WTC11 (cell line): ENCODE results near the gene MBD3. TPM values are rescaled to one million over a fixed set of nuclear protein-coding genes. Genes with fewer than 3 reads are reported as not detected.

Source experiments
- ATAC-seq: fragments of 200-7000 bp; cut with Tn5 transposase; 2 replicates; pipeline ENCODE4 v1.10.0; 2021; ENCODE audit warnings: mild to moderate bottlenecking, moderate library complexity
- CTCF ChIA-PET: fragments of 300-600 bp; sonication (Branson Sonifier 250); formaldehyde crosslinking; loops from one replicate; lab custom pipeline; 2021; ENCODE audit warnings: antibody characterized with exemption; lab: Charles Lee
- POLR2A ChIA-PET: fragments of 350-600 bp; sonication (Branson Sonifier 250); formaldehyde crosslinking; loops from one replicate; lab custom pipeline; 2021; ENCODE audit warnings: antibody characterized with exemption; lab: Charles Lee
- DNase-seq: peaks from one replicate; pipeline ENCODE4 v3.0.0; 2021; ENCODE audit warnings: low spot score
- H3K27ac Mint-ChIP-seq: 2 replicates; pipeline ENCODE4 v1.8.0; 2021; ENCODE audit warnings: mixed read lengths
- H3K27me3 Mint-ChIP-seq: 2 replicates; pipeline ENCODE4 v1.8.0; 2021; ENCODE audit warnings: low read depth, mild to moderate bottlenecking, moderate library complexity, mixed read lengths
- H3K36me3 Mint-ChIP-seq: 2 replicates; pipeline ENCODE4 v1.8.0; 2021; ENCODE audit warnings: mixed read lengths
- H3K4me1 Mint-ChIP-seq: 2 replicates; pipeline ENCODE4 v1.8.0; 2022; ENCODE audit warnings: mixed read lengths
- H3K4me3 Mint-ChIP-seq: 2 replicates; pipeline ENCODE4 v1.8.0; 2021; ENCODE audit warnings: mild to moderate bottlenecking, moderate library complexity, mixed read lengths
- H3K9me3 Mint-ChIP-seq: 2 replicates; pipeline ENCODE4 v1.8.0; 2021; ENCODE audit warnings: mixed read lengths
- ATF2 ChIP-seq: sonication (generic); formaldehyde crosslinking; IDR thresholded peaks from 2 replicates; pipeline ENCODE4 v1.8.1; 2022; ENCODE audit warnings: low read depth, missing genetic modification reagents, borderline replicate concordance
- ERG ChIP-seq: fragments of 250-450 bp; sonication (Bioruptor Pico); IDR thresholded peaks from 2 replicates; pipeline ENCODE4 v1.8.0; 2021; ENCODE audit warnings: mild to moderate bottlenecking
- FOXK1 ChIP-seq: sonication (generic); formaldehyde crosslinking; IDR thresholded peaks from 2 replicates; pipeline ENCODE4 v1.8.0; 2022; ENCODE audit warnings: mild to moderate bottlenecking, moderate library complexity, missing genetic modification reagents
- FOXP1 ChIP-seq: sonication (generic); formaldehyde crosslinking; IDR thresholded peaks from 2 replicates; pipeline ENCODE4 v1.8.0; 2022; ENCODE audit warnings: missing genetic modification reagents, mild to moderate bottlenecking, moderate library complexity, borderline replicate concordance
- FOXP4 ChIP-seq: sonication (generic); formaldehyde crosslinking; IDR thresholded peaks from 2 replicates; pipeline ENCODE4 v1.8.0; 2022; ENCODE audit warnings: mild to moderate bottlenecking, missing genetic modification reagents
- GRHL2 ChIP-seq: fragments of 250-450 bp; sonication (Bioruptor Pico); IDR thresholded peaks from 2 replicates; pipeline ENCODE4 v1.8.0; 2022; ENCODE audit warnings: mild to moderate bottlenecking, moderate library complexity; ENCODE audit not compliant: insufficient replicate concordance, severe bottlenecking
- MYBL2 ChIP-seq: sonication (generic); formaldehyde crosslinking; IDR thresholded peaks from 2 replicates; pipeline ENCODE4 v1.8.1; 2023; ENCODE audit warnings: mild to moderate bottlenecking, moderate library complexity, missing genetic modification reagents
- NR1H2 ChIP-seq: sonication (generic); formaldehyde crosslinking; IDR thresholded peaks from 2 replicates; pipeline ENCODE4 v1.9.0; 2021; ENCODE audit warnings: mild to moderate bottlenecking, moderate library complexity, missing genetic modification reagents
- NR2C2 ChIP-seq: sonication (generic); formaldehyde crosslinking; IDR thresholded peaks from 2 replicates; pipeline ENCODE4 v1.8.0; 2022; ENCODE audit warnings: mild to moderate bottlenecking, missing genetic modification reagents
- OVOL2 ChIP-seq: fragments of 250-450 bp; sonication (Bioruptor Pico); IDR thresholded peaks from 2 replicates; pipeline ENCODE4 v1.9.0; 2021; ENCODE audit warnings: mild to moderate bottlenecking, borderline replicate concordance
- PRRX2 ChIP-seq: fragments of 250-450 bp; sonication (Bioruptor Pico); IDR thresholded peaks from 2 replicates; pipeline ENCODE4 v1.8.0; 2021; ENCODE audit warnings: mild to moderate bottlenecking
- SP1 ChIP-seq: sonication (generic); formaldehyde crosslinking; conservative IDR thresholded peaks from 2 replicates; pipeline ENCODE4 v1.8.1; 2022; ENCODE audit warnings: missing genetic modification reagents
- TCF7 ChIP-seq: sonication (generic); formaldehyde crosslinking; IDR thresholded peaks from 2 replicates; pipeline ENCODE4 v1.8.0; 2022; ENCODE audit warnings: mild to moderate bottlenecking, low read depth, missing genetic modification reagents, moderate library complexity
- TEAD4 ChIP-seq: sonication (generic); formaldehyde crosslinking; IDR thresholded peaks from 2 replicates; pipeline ENCODE4 v1.8.0; 2022; ENCODE audit warnings: mild to moderate bottlenecking, missing genetic modification reagents
- ZNF317 ChIP-seq: sonication (generic); formaldehyde crosslinking; IDR thresholded peaks from 2 replicates; pipeline ENCODE4 v1.8.1; 2023; ENCODE audit warnings: low read depth, mild to moderate bottlenecking, moderate library complexity, missing genetic modification reagents, borderline replicate concordance
- ZNF416 ChIP-seq: fragments of 250-450 bp; sonication (Bioruptor Pico); IDR thresholded peaks from 2 replicates; pipeline ENCODE4 v1.9.0; 2021; ENCODE audit warnings: mild to moderate bottlenecking, inconsistent platforms
- ZNF423 ChIP-seq: fragments of 250-450 bp; sonication (Bioruptor Pico); IDR thresholded peaks from 2 replicates; pipeline ENCODE4 v2.1.2; 2022; ENCODE audit warnings: mild to moderate bottlenecking, moderate library complexity
- ZNF512 ChIP-seq: sonication (generic); formaldehyde crosslinking; IDR thresholded peaks from 2 replicates; pipeline ENCODE4 v1.8.1; 2022; ENCODE audit warnings: missing genetic modification reagents, borderline replicate concordance
- total RNA-seq: library from RNA; stranded (reverse); gene quantifications from 3 replicates; pipeline ENCODE4 v1.2.3, GENCODE V29; 2021
- TF ChIP-seq, protein P1 (sequence below): sonication (generic); formaldehyde crosslinking; IDR thresholded peaks from 2 replicates; pipeline ENCODE4 v1.8.1; 2023; ENCODE audit warnings: mild to moderate bottlenecking, missing genetic modification reagents, moderate library complexity
- TF ChIP-seq, protein P2 (sequence below): sonication (generic); formaldehyde crosslinking; IDR thresholded peaks from 2 replicates; pipeline ENCODE4 v1.8.1; 2023; ENCODE audit warnings: mild to moderate bottlenecking, missing genetic modification reagents, moderate library complexity
- TF ChIP-seq, protein P3 (sequence below): sonication (generic); formaldehyde crosslinking; IDR thresholded peaks from 2 replicates; pipeline ENCODE4 v1.8.1; 2022; ENCODE audit warnings: low read depth, mild to moderate bottlenecking, moderate library complexity, missing genetic modification reagents, borderline replicate concordance

Gene MBD3
- total RNA-seq, 1 experiment from 2014 or later: 90.2 TPM

- Mint-ChIP-seq H3K9me3 (no peaks in the 10 kb centered on the region), H3K36me3 (peaks cover 32% of the 10 kb centered on the region), H3K27me3 (no peaks in the 10 kb centered on the region), H3K4me1 (no peaks in the 10 kb centered on the region), H3K4me3 (no peak overlapping the region)
- DNase-seq: no peak
- POLR2A ChIA-PET: no interaction called here
- CTCF ChIA-PET: interaction anchor here (1.0 kb wide), 1 partner anchor 12 kb away, joined by 8 read pairs; no protein-coding TSS in a partner anchor
- TF ChIP-seq, protein P1, sequence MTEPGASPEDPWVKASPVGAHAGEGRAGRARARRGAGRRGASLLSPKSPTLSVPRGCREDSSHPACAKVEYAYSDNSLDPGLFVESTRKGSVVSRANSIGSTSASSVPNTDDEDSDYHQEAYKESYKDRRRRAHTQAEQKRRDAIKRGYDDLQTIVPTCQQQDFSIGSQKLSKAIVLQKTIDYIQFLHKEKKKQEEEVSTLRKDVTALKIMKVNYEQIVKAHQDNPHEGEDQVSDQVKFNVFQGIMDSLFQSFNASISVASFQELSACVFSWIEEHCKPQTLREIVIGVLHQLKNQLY (CRISPR knock-in tag): no peak
- TF ChIP-seq NR2C2 (CRISPR knock-in tag) (no peak), NR1H2 (CRISPR knock-in tag) (no peak), TCF7 (CRISPR knock-in tag) (no peak), ZNF512 (CRISPR knock-in tag) (no peak), ZNF416 (CRISPR knock-in tag) (no peak), FOXP4 (CRISPR knock-in tag) (no peak), FOXP1 (CRISPR knock-in tag) (no peak), FOXK1 (no peak), SP1 (CRISPR knock-in tag) (no peak), ZNF423 (CRISPR knock-in tag) (no peak), ERG (CRISPR knock-in tag) (no peak), OVOL2 (no peak)
- TF ChIP-seq, all 79 proteins: peak for 0
- 0 out of 2 replicates have a peak overlapping the region, but pooled peaks have one; percentile 36 for H3K27ac Mint-ChIP-seq
- ATAC-seq: no peak
Measured at GRCh38 chr19:1579222-1579621, 13.4 kb downstream of the MBD3 start.

DNA sequence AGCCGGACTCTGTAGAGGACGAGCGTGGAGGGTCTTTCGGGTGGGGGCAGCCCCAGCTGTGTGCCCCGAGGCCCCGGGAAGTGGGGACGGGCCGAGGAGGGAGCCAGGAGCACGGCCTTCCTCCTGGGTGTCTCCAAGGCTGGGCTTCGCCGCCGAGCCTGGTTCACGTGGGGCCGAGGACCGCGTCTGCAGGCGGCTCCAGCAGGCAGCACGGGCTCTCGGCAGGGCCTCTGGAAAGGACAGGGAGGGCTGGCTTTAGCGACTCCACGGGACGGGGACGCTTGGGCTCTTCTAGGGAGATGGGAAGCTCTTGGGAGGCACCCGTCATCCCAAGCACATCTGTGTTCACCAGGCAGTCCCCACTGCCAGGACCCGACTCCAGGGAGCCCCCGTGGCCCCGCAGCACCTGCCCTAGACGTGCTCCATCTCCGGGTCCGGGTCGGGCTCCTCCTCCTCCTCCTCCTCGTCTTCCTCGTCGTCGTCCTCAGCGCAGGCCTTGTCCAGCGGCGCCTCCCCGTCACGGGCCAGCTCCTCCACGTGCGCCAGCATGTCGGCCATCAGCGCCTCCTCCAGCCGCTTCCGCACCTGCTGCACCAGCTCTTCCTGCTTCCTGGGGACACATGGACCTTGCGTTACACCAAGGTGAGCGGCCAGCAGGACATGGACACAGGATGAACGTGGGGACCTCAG lies 14.6 kb downstream of the MBD3 start:
- H3K27ac Mint-ChIP-seq: no peak overlapping the region
- H3K9me3 Mint-ChIP-seq: no peaks in the 10 kb centered on the region
- H3K36me3 Mint-ChIP-seq: peaks cover 24% of the 10 kb centered on the region
- no peak overlapping the region for H3K4me3 Mint-ChIP-seq
- DNase-seq: no peak
- CTCF ChIA-PET: interaction anchor here (1.2 to 4.1 kb wide), 2 partner anchors 24 to 32 kb away, joined by 3 to 17 read pairs; no protein-coding TSS in a partner anchor
- no peak for ATAC-seq
- POLR2A ChIA-PET: no interaction called here
- H3K27me3 Mint-ChIP-seq: no peaks in the 10 kb centered on the region
- TF ChIP-seq, protein P2, sequence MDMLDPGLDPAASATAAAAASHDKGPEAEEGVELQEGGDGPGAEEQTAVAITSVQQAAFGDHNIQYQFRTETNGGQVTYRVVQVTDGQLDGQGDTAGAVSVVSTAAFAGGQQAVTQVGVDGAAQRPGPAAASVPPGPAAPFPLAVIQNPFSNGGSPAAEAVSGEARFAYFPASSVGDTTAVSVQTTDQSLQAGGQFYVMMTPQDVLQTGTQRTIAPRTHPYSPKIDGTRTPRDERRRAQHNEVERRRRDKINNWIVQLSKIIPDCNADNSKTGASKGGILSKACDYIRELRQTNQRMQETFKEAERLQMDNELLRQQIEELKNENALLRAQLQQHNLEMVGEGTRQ (CRISPR knock-in tag): no peak
- no peak for TF ChIP-seq GRHL2 (CRISPR knock-in tag)
- TF ChIP-seq PRRX2 (CRISPR knock-in tag): no peak
- no peak for TF ChIP-seq NR1H2 (CRISPR knock-in tag)
- no peak for TF ChIP-seq TEAD4 (CRISPR knock-in tag)
- no peak for TF ChIP-seq ZNF512 (CRISPR knock-in tag)
- no peak for TF ChIP-seq MYBL2 (CRISPR knock-in tag)
- no peak for TF ChIP-seq SP1 (CRISPR knock-in tag)
- TF ChIP-seq, protein P3, sequence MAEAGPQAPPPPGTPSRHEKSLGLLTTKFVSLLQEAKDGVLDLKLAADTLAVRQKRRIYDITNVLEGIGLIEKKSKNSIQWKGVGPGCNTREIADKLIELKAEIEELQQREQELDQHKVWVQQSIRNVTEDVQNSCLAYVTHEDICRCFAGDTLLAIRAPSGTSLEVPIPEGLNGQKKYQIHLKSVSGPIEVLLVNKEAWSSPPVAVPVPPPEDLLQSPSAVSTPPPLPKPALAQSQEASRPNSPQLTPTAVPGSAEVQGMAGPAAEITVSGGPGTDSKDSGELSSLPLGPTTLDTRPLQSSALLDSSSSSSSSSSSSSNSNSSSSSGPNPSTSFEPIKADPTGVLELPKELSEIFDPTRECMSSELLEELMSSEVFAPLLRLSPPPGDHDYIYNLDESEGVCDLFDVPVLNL (CRISPR knock-in tag): no peak
- no peak for TF ChIP-seq ZNF317 (CRISPR knock-in tag)
- no peak for TF ChIP-seq FOXP1 (CRISPR knock-in tag)
- no peak for TF ChIP-seq ATF2
- TF ChIP-seq, all 79 proteins: peak for 0
- H3K4me1 Mint-ChIP-seq: no peaks in the 10 kb centered on the region
